HepG2 (cell line): Measurements from ENCODE around the gene UQCRHL. TPM values are rescaled to one million over a fixed set of nuclear protein-coding genes. Genes with fewer than 3 reads are reported as not detected.

Experiments used
- ATF6 ChIP-seq: sonication (generic); formaldehyde crosslinking; conservative IDR thresholded peaks from 2 replicates; pipeline ENCODE4 v1.4.0; 2020; ENCODE audit warnings: missing genetic modification reagents
- HMGXB4 ChIP-seq, 2 experiments: sonication (generic) in 1 of 2; formaldehyde crosslinking in 1 of 2; IDR thresholded peaks; 2 replicates each; pipeline versions ENCODE4 v1.4.0 to v1.6.1; 2018 to 2020; ENCODE audit warnings: missing genetic modification reagents in 2 of 2, borderline replicate concordance in 1 of 2, low read depth in 1 of 2, mild to moderate bottlenecking in 1 of 2, missing biosample characterization in 1 of 2
- KDM5A ChIP-seq: fragments of 200-600 bp; sonication (generic); IDR thresholded peaks from 2 replicates; pipeline ENCODE4 v1.7.0; 2018; ENCODE audit warnings: antibody characterized with exemption, mild to moderate bottlenecking, low read length, borderline replicate concordance
- POLR2G ChIP-seq: fragments of 200-400 bp; formaldehyde crosslinking; IDR thresholded peaks from 2 replicates; pipeline ENCODE4 v1.6.1; 2018; ENCODE audit warnings: mild to moderate bottlenecking, low read depth, low read length, moderate library complexity
- PRDM10 ChIP-seq: sonication (generic); formaldehyde crosslinking; IDR thresholded peaks from 2 replicates; pipeline ENCODE4 v1.4.0; 2020; ENCODE audit warnings: low read depth, missing genetic modification reagents
- PRDM15 ChIP-seq: sonication (generic); formaldehyde crosslinking; IDR thresholded peaks from 2 replicates; pipeline ENCODE4 v1.4.0; 2020; ENCODE audit warnings: missing genetic modification reagents
- TFAP4 ChIP-seq: sonication (generic); IDR thresholded peaks from 2 replicates; pipeline ENCODE4 v1.6.1; 2016; ENCODE audit warnings: low read depth, borderline replicate concordance
- U2AF1 ChIP-seq: fragments of 200-400 bp; formaldehyde crosslinking; optimal IDR thresholded peaks from 2 replicates; pipeline ENCODE3; 2017; ENCODE audit warnings: mild to moderate bottlenecking, low read depth, low read length
- ZFY ChIP-seq: sonication (generic); formaldehyde crosslinking; IDR thresholded peaks from 2 replicates; pipeline ENCODE4 v1.4.0; 2020; ENCODE audit warnings: missing genetic modification reagents
- ZNF121 ChIP-seq: sonication (generic); formaldehyde crosslinking; IDR thresholded peaks from 2 replicates; pipeline ENCODE4 v1.5.0; 2020; ENCODE audit warnings: mild to moderate bottlenecking, missing genetic modification reagents
- ZNF274 ChIP-seq: sonication (generic); formaldehyde crosslinking; IDR thresholded peaks from 2 replicates; pipeline ENCODE4 v1.5.1; 2020; ENCODE audit warnings: mild to moderate bottlenecking, missing genetic modification reagents
- ZNF30 ChIP-seq: sonication (generic); formaldehyde crosslinking; IDR thresholded peaks from 2 replicates; pipeline ENCODE4 v1.5.0; 2020; ENCODE audit warnings: mild to moderate bottlenecking, missing genetic modification reagents
- ZNF335 ChIP-seq: sonication (generic); formaldehyde crosslinking; IDR thresholded peaks from 2 replicates; pipeline ENCODE4 v1.4.0; 2020; ENCODE audit warnings: missing genetic modification reagents
- ZNF740 ChIP-seq: sonication (generic); formaldehyde crosslinking; IDR thresholded peaks from 2 replicates; pipeline ENCODE4 v1.4.0; 2020; ENCODE audit warnings: missing genetic modification reagents
- ZNF776 ChIP-seq: sonication (generic); formaldehyde crosslinking; IDR thresholded peaks from 2 replicates; pipeline ENCODE4 v1.4.0; 2020; ENCODE audit warnings: mild to moderate bottlenecking, missing genetic modification reagents
- polyA plus RNA-seq, 8 experiments: library from polyadenylated mRNA; depleted of rRNA in 3 of 8; stranded (reverse) in 7 of 8; unstranded in 1 of 8; fragments of >200 nt; fragmentation: Illumina TruSeq in 4 of 8; extraction: Trizol in 4 of 8; gene quantifications; 2 replicates each; pipeline versions ENCODE4 v1.2.1 to v1.2.3, GENCODE V29; 2011 to 2016; ENCODE audit warnings: low read depth in 4 of 8, missing spikeins in 1 of 8, mixed read lengths in 1 of 8; ENCODE audit not compliant: insufficient read depth in 1 of 8
- total RNA-seq, 5 experiments: library from RNA; depleted of rRNA; stranded (reverse); fragments of >200 nt; fragmentation: Illumina TruSeq; extraction: Trizol; gene quantifications; 2 replicates each; pipeline ENCODE4 v1.2.3, GENCODE V29; 2016; ENCODE audit warnings: low read depth in 1 of 5

Gene UQCRHL
- total and polyA plus RNA-seq, 2 of the 13 experiments (the other 11 are each of a cell fraction or from before 2014, with no cell fraction given), result 1.8 to 2.3 TPM

GRCh38 chr1:15847100-15847892 is 39.8 kb upstream of the UQCRHL start, which contains the start of gene SPEN (continued):
- TF ChIP-seq TFAP4 (0 out of 2 replicates have a peak, but pooled peaks have one; percentile 20), PRDM15 (no peak), ATF6 (CRISPR knock-in tag) (no peak), ZNF274 (CRISPR knock-in tag) (0 out of 2 replicates have a peak, but pooled peaks have one; percentile 31), PRDM10 (peak; percentile 18; the same call in 1 of the 2 replicates), ZNF776 (peak; percentile 77), HMGXB4 (CRISPR knock-in tag; IDR thresholded peaks at IDR 0.05; ENCODE audit: borderline replicate concordance in 1 of 2, low read depth in 1 of 2) (peak; percentile 12 to 65; a peak in 3 of 4 replicates), U2AF1 (no peak), POLR2G (peak; percentile 94), ZNF30 (no peak), KDM5A (peak; percentile 64; the same call in 1 of the 2 replicates), ZNF335 (no peak), ZFY (CRISPR knock-in tag) (peak; percentile 75), ZNF121 (CRISPR knock-in tag) (peak; percentile 98), ZNF740 (CRISPR knock-in tag) (0 out of 2 replicates have a peak, but pooled peaks have one; percentile 69)
